Epithelial cell of proximal tubule (primary cell): ENCODE results near the gene CPNE6. TPM values are rescaled to one million over a fixed set of nuclear protein-coding genes. Genes with fewer than 3 reads are reported as not detected.

Experiments used
- DNase-seq: peaks from one replicate; pipeline ENCODE4 v3.0.0-alpha.2; 2011; ENCODE audit warnings: low read depth
- H3K4me3 ChIP-seq: 2 replicates; pipeline ENCODE4 v1.5.1; 2011; ENCODE audit warnings: low read depth, mild to moderate bottlenecking, low read length
- total RNA-seq: library from RNA; depleted of rRNA; stranded (reverse); fragments of >200 nt; gene quantifications from 2 replicates; pipeline ENCODE4 v1.2.3, GENCODE V29; 2015
- TF ChIP-seq, protein P1 (sequence below): conservative IDR thresholded peaks from 2 replicates; pipeline ENCODE4 v1.5.1; 2012; ENCODE audit warnings: low read depth, mild to moderate bottlenecking, low read length

The CPNE6 gene
- total RNA-seq, 1 donor from 2014 or later, result not detected

DNA sequence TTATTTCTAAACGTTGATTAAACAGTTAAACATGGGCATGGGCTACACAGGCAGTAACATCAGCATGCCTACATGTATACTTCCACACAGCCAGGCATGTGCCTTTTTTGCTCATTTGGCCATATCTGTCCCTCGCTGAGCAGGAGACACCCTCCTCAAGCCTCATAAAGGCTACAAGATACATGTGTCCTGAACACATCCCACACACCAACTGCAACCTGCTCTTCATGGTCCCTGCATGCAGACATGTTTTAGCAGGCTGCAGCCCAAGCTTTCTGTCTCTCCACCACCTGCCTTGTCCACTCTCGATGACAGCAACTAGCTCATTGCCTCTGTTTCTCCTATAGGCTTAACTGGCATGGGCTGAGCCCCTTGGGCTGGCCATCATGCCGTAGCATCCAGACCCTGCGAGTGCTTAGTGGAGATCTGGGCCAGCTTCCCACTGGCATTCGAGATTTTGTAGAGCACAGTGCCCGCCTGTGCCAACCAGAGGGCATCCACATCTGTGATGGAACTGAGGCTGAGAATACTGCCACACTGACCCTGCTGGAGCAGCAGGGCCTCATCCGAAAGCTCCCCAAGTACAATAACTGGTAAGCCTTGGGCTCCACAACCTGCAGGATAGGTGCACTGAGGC, 25.3 kb downstream of the CPNE6 start:
- DNase-seq, result no peak
- TF ChIP-seq, protein P1, sequence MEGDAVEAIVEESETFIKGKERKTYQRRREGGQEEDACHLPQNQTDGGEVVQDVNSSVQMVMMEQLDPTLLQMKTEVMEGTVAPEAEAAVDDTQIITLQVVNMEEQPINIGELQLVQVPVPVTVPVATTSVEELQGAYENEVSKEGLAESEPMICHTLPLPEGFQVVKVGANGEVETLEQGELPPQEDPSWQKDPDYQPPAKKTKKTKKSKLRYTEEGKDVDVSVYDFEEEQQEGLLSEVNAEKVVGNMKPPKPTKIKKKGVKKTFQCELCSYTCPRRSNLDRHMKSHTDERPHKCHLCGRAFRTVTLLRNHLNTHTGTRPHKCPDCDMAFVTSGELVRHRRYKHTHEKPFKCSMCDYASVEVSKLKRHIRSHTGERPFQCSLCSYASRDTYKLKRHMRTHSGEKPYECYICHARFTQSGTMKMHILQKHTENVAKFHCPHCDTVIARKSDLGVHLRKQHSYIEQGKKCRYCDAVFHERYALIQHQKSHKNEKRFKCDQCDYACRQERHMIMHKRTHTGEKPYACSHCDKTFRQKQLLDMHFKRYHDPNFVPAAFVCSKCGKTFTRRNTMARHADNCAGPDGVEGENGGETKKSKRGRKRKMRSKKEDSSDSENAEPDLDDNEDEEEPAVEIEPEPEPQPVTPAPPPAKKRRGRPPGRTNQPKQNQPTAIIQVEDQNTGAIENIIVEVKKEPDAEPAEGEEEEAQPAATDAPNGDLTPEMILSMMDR, result no peak
- no peak overlapping the region for H3K4me3 ChIP-seq

DNA sequence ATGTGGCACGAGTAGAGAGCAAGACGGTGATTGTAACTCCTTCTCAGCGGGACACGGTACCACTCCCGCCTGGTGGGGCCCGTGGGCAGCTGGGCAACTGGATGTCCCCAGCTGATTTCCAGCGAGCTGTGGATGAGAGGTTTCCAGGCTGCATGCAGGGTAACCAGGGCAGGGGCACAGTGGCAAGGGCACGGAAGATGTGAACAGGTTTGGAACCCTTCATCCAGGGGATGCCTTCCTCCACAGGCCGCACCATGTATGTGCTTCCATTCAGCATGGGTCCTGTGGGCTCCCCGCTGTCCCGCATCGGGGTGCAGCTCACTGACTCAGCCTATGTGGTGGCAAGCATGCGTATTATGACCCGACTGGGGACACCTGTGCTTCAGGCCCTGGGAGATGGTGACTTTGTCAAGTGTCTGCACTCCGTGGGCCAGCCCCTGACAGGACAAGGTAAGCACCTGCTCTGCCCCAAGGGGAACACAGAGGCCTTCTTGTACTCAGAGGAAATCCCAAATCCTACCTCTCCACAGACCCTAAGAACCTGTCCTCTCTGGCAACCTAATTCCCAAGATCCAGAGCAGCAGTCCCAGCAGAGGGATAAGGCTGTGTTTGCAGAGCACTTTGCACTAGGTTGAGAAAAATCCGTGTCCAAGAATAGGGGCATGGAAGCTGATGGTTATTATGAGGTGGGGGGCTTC, 27.0 kb downstream of the CPNE6 start:
- no peak overlapping the region for H3K4me3 ChIP-seq
- TF ChIP-seq, protein P1, result no peak
- DNase-seq, result no peak

DNA sequence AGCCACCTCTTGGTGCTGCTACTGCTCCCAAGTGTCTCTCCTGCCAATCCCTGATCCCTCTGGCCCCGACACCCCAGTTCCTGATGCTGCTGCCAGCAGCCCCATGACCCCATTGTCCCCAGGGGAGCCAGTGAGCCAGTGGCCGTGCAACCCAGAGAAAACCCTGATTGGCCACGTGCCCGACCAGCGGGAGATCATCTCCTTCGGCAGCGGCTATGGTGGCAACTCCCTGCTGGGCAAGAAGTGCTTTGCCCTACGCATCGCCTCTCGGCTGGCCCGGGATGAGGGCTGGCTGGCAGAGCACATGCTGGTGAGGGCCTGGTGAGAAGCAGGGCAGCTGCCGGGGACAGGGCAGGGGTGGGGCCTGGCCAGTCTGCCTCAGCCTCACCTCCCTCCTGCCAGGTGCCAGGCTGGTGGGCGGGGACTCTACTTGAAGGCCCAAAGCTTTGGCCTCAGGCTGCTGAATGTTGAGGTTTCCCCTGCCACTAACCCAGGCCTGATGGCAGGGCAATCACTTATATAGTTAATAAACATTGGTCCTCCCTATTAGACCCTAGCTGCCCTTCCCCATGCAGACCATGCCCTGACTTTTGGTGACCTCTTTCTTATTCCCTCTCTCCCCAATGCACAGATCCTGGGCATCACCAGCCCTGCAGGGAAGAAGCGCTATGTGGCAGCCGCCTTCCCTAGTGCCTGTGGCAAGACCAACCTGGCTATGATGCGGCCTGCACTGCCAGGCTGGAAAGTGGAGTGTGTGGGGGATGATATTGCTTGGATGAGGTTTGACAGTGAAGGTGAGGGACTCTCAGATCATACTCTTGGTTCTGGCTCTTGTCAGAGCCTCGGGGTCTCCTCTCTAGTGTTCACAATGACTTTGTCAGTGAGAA, 27.8 kb downstream of the CPNE6 start:
- no peak overlapping the region for H3K4me3 ChIP-seq
- TF ChIP-seq, protein P1, result no peak
- DNase-seq, result no peak

DNA sequence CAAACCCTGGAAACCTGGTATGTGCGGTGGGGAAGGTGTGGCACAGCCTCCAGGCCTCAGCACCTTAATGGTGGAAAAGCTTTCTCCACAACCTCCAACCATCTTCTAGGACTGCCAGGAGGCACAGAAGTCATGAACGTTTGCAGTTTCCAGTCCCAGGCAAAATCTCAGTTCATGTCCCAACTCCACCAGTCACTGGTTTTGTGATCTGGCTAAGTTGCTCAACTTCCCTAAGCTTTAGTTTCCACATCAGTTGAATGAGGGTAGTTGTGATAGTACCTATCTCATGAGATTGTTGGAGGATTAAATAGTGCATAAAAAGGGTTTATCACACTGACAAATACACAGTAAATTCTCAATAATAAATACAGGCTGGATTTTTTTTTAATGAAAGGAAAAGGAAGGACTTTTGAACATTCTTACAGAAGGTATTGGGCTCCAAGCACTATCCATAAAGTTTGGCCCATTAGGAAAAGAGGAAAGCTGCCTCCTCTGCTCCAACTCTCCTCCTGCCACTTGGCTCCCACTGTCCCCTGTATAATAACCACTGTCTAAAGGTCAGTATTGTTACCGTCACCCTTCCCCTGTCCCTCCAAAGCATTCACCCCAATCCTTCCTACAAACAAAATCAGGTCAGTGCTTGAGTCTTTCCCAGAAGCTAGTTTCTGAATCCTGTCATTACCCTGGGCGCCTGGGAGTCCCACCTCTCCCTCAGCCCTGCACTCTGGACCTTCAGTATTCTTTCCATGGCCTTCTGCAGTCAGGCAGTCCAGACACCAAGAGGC, 29.0 kb downstream of the CPNE6 start:
- DNase-seq, result no peak
- H3K4me3 ChIP-seq, result no peak overlapping the region
- TF ChIP-seq, protein P1, result no peak

DNA sequence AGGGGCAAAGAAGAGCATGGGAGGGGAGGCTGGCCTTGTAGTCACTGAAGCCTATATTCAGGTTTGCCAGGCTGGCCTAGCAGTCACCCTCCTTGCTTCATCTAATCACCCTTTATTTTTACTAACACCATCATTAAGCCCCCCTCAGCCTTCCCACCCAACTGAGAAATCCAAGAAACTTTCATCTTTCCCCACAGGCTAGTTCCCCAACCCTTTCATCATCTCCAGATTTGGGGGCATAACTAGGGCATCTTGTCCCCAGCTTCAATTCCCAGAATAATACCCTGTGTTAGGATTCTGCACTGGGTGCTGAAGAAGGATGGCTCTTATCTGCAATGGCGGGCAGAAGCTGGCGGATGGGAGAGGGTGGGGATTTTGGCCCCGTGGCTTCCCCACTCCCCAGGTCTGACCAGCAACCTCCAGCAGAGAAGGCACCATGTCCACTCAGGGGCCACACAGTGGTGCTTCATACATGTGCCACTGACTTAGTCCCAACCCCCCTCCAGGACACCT, 29.7 kb downstream of the CPNE6 start:
- DNase-seq, result no peak
- TF ChIP-seq, protein P1, result no peak

DNA sequence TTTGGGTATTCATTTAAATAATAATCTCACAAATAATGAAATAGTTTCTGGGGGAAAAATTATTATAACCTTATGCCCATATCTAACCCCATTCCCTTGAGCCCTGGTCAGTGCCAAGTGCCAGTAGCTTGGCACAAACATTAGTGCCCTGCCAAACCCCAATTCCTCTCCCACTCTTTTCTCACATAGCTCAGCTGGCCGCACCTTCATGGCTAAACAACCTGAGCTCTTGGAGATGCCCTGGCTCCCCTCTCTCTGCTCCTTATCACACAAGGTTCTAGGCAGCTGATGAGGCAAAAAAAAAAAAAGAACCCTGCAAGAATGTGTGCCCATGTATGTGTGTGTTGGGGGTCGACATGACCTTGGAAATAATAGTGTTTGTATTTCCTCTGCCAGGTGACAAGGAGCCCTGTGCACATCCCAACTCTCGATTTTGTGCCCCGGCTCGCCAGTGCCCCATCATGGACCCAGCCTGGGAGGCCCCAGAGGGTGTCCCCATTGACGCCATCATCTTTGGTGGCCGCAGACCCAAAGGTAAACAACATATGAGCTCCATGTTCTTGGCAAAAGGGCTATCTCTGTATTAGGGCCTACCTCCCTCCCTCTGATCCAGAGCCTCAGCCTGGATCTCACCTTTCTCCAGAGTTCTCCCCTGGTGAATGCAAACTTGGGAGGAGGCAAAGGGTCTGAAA, 31.1 kb downstream of the CPNE6 start:
- TF ChIP-seq, protein P1, result no peak
- no peak overlapping the region for H3K4me3 ChIP-seq
- DNase-seq, result no peak

More for the DNA sequence above, 29.7 kb downstream of the CPNE6 start:
- H3K4me3 ChIP-seq, result no peak overlapping the region
